Measurements from ENCODE around the gene MEF2D. TPM values are rescaled to one million over a fixed set of nuclear protein-coding genes. Genes with fewer than 3 reads are reported as not detected.

Gene MEF2D
- total RNA-seq, 1 donor from 2014 or later = 51.0 TPM

DNA sequence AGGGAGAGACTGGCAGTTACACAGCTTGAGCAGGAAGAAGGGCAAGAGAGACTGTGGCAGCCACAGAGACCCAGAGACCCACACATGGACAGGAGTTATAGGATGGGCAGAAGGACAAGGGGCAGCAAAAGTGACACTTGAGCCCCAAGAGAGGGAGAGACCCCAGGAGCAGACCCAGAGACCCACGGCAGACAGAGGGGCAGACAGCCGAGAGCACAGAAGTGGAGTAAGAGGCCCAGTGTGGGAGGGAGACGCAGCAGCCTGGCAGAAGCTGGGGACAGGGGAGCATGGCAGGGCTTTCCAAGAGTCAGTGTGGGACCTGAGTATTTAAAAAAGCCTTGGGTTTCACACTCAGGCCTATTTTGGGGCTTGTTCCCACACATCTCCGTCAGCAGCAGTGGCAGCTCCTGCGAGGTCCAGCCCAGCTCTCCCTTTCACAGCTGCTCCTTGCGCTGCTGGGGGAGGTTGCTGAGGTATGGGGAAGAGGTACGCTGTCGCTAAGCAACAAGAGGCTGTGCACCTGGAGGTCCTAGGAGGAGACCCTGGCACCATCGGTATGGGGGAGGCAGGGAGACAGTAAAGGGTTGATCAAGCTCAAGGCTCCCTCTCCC is 9.0 kb upstream of the MEF2D start:
- no peak for ATAC-seq

DNA sequence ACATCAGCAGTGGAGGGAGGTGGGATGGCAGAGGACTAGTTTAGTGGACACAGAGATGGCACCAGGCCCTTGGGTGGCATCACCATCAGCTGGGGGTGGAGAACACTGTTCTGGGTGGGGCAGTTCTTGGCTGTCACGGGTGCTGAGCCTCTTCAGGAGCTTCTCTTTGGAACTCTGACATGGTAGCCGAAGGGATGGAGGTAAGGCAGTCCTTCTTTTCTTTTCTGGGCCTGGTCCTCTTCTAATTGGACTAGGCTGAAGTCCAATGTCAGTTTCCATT is 8.3 kb upstream of the MEF2D start:
- DNase-seq = no peak

More for the DNA sequence above, 9.0 kb upstream of the MEF2D start:
- no peak overlapping the region for H3K4me3 ChIP-seq
- peaks cover 56% of the 10 kb centered on the region for H3K4me1 ChIP-seq
- H3K27ac ChIP-seq = peak overlapping the region; percentile 70
- no peaks in the 10 kb centered on the region for H3K27me3 ChIP-seq (ENCODE audit: low read depth)
- TF ChIP-seq, protein P1, sequence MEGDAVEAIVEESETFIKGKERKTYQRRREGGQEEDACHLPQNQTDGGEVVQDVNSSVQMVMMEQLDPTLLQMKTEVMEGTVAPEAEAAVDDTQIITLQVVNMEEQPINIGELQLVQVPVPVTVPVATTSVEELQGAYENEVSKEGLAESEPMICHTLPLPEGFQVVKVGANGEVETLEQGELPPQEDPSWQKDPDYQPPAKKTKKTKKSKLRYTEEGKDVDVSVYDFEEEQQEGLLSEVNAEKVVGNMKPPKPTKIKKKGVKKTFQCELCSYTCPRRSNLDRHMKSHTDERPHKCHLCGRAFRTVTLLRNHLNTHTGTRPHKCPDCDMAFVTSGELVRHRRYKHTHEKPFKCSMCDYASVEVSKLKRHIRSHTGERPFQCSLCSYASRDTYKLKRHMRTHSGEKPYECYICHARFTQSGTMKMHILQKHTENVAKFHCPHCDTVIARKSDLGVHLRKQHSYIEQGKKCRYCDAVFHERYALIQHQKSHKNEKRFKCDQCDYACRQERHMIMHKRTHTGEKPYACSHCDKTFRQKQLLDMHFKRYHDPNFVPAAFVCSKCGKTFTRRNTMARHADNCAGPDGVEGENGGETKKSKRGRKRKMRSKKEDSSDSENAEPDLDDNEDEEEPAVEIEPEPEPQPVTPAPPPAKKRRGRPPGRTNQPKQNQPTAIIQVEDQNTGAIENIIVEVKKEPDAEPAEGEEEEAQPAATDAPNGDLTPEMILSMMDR (IDR thresholded peaks at IDR 0.05) = no peak
- H3K9me3 ChIP-seq = no peaks in the 10 kb centered on the region
- DNase-seq = no peak
- H3K36me3 ChIP-seq = no peaks in the 10 kb centered on the region
- intact Hi-C loops (cut with DNase I) = no loop called here

DNA sequence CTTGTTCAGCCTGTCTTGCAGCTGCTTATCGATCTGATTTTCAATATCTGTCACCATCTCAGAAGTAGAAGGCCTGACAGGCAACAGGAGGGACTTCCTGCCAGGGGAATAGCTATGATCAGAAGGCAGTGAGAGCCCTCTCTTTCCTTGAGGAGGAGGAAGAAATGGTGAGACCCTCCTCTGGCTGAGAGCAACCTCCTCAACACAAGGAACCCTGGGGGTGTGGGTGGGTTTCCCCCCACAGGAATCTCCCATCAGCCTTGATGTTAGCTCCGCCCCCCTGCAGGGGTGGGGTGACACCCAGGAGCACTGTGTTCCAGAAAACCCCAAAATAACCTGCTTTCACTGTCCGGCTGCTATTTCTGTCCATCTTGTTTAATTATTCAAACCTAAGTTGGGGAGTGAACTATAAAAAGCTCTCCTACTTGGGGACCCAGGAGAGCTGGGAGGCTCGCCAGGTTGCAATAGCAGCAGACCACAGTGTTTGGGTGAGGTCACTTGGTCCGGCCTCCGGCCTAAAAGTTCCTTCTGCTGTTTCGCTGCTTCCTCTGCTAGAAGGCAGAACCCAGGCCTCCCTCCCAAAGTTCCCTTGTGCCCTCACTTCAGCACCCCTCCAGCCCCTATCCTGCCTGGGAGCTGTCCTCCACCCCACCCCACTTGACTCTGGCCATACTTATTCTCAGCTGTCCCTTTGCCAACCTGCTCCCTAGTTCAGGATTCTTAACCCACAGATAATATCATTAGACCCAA is 7.8 kb upstream of the MEF2D start:
- Histone ChIP-seq H3K9me3 (no peaks in the 10 kb centered on the region), H3K36me3 (no peaks in the 10 kb centered on the region), H3K4me3 (no peak overlapping the region), H3K4me1 (peaks cover 67% of the 10 kb centered on the region), H3K27ac (peak overlapping the region; percentile 70), H3K27me3 (ENCODE audit: low read depth) (no peaks in the 10 kb centered on the region)
- TF ChIP-seq, protein P1 (IDR thresholded peaks at IDR 0.05) = no peak
- intact Hi-C loops (cut with DNase I) = no loop called here
- peak; percentile 18 to 61 for ATAC-seq
- peak; percentile 85 for DNase-seq

More for the DNA sequence above, 8.3 kb upstream of the MEF2D start:
- no peaks in the 10 kb centered on the region for H3K9me3 ChIP-seq
- intact Hi-C loops (cut with DNase I) = no loop called here
- H3K4me3 ChIP-seq = no peak overlapping the region
- H3K36me3 ChIP-seq = no peaks in the 10 kb centered on the region
- TF ChIP-seq, protein P1 (IDR thresholded peaks at IDR 0.05) = no peak
- H3K27ac ChIP-seq = peak overlapping the region; percentile 70
- ATAC-seq = no peak
- no peaks in the 10 kb centered on the region for H3K27me3 ChIP-seq (ENCODE audit: low read depth)
- peaks cover 62% of the 10 kb centered on the region for H3K4me1 ChIP-seq

DNA sequence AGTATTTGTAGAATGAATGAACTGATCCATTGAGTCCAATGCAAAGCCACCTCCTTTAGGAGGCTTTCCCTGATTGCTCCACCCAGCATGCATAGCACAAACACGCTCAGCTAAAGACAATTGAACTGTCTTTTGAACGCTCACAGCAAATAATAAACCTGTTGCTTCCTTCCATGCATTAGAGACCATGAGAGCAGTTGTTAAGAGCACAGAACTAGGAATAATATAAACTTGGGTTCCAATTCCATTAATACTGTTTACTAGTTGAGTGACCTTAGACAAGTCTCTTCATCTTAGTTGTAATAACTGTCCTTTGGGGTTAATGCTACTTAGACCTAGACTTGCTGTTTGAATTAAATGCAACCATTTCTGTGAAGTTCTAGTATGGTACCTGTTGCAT is 5.9 kb upstream of the MEF2D start:
- TF ChIP-seq, protein P1 (IDR thresholded peaks at IDR 0.05) = no peak
- Histone ChIP-seq H3K27ac (no peak overlapping the region), H3K36me3 (no peaks in the 10 kb centered on the region), H3K9me3 (no peaks in the 10 kb centered on the region), H3K27me3 (ENCODE audit: low read depth) (no peaks in the 10 kb centered on the region), H3K4me1 (peaks cover 81% of the 10 kb centered on the region), H3K4me3 (no peak overlapping the region)
- DNase-seq = no peak
- no peak for ATAC-seq
- intact Hi-C loops (cut with DNase I) = no loop called here

DNA sequence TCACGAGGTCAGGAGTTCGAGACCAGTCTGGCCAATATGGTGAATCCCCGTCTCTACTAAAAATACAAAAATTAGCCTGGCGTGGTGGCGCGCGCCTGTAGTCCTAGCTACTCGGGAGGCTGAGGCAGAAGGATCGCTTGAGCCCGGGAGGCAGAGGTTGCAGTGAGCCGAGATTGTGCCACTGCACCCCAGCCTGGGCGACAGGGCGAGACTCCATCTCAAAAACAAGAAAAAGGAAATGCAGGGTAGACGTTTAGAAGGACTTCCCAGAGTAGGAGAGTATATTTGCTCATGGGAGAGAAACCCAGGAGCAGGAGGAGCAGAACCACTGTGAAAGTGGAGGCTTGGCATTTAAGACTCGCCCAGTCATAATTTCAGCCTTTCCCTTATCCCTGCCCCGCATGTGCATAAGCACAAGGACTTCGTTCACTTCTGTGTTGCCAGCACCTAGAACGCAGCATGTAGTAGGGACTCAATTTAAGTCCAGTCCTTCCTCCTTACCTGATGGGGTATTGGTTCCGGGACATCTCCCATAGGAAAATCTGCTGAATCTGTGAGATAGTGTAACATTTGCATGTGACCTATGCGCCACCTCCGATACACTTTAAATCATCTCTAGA is 5.2 kb upstream of the MEF2D start:
- intact Hi-C loops (cut with DNase I) = no loop called here
- Histone ChIP-seq H3K27me3 (ENCODE audit: low read depth) (no peaks in the 10 kb centered on the region), H3K9me3 (no peaks in the 10 kb centered on the region), H3K27ac (peak overlapping the region; percentile 100), H3K4me1 (peaks cover 75% of the 10 kb centered on the region), H3K36me3 (no peaks in the 10 kb centered on the region), H3K4me3 (peak overlapping the region; percentile 43)
- no peak for DNase-seq
- TF ChIP-seq, protein P1 (IDR thresholded peaks at IDR 0.05) = no peak
- ATAC-seq = no peak
